Endothelial cell (in vitro differentiated cells): Measurements from ENCODE around the gene MIS12. TPM values are rescaled to one million over a fixed set of nuclear protein-coding genes. Genes with fewer than 3 reads are reported as not detected.

ENCODE experiments used
- DNase-seq: peaks from one replicate; pipeline ENCODE4 v3.0.0; 2021; ENCODE audit warnings: low spot score
- H3K27ac Mint-ChIP-seq: one replicate; pipeline ENCODE4 v1.8.0; 2021; ENCODE audit warnings: mixed read lengths, inconsistent platforms; ENCODE audit not compliant: unreplicated experiment
- H3K27me3 Mint-ChIP-seq: one replicate; pipeline ENCODE4 v1.8.0; 2021; ENCODE audit warnings: mild to moderate bottlenecking, moderate library complexity, mixed read lengths, inconsistent platforms; ENCODE audit not compliant: unreplicated experiment
- H3K36me3 Mint-ChIP-seq: one replicate; pipeline ENCODE4 v1.8.0; 2021; ENCODE audit warnings: mild to moderate bottlenecking, low read depth, mixed read lengths, inconsistent platforms; ENCODE audit not compliant: unreplicated experiment
- H3K4me1 Mint-ChIP-seq: one replicate; pipeline ENCODE4 v1.8.0; 2021; ENCODE audit warnings: mild to moderate bottlenecking, mixed read lengths, inconsistent platforms; ENCODE audit not compliant: unreplicated experiment
- H3K4me3 Mint-ChIP-seq: one replicate; pipeline ENCODE4 v1.8.0; 2021; ENCODE audit warnings: mild to moderate bottlenecking, mixed read lengths, inconsistent platforms; ENCODE audit not compliant: unreplicated experiment
- H3K9me3 Mint-ChIP-seq: one replicate; pipeline ENCODE4 v1.8.0; 2021; ENCODE audit warnings: mixed read lengths, inconsistent platforms; ENCODE audit not compliant: unreplicated experiment
- CTCF ChIP-seq: fragments of 200-600 bp; sonication (generic); IDR thresholded peaks from one replicate; pipeline ENCODE4 v1.5.0; 2021; ENCODE audit warnings: antibody characterized with exemption; ENCODE audit not compliant: unreplicated experiment
- total RNA-seq: library from RNA; stranded (reverse); fragmentation: NEBNext Ultra II Directional; extraction: Animal tissue kit (Norgen Biotek cat#: 25700); gene quantifications from one replicate; pipeline ENCODE4 v1.2.1, GENCODE V29; 2021; ENCODE audit not compliant: unreplicated experiment

The MIS12 gene
- total RNA-seq, 1 donor from 2014 or later = 17.2 TPM

- Mint-ChIP-seq H3K36me3 (peaks cover 12% of the 10 kb centered on the region), H3K27ac (no peak overlapping the region), H3K9me3 (no peaks in the 10 kb centered on the region), H3K4me1 (peaks cover 13% of the 10 kb centered on the region), H3K4me3 (no peak overlapping the region), H3K27me3 (peaks cover 10% of the 10 kb centered on the region)
- TF ChIP-seq CTCF = no peak
- DNase-seq = peak; percentile 28
Observed at GRCh38 chr17:5499476-5500231, 13.3 kb downstream of the MIS12 start.

GRCh38 chr17:5500247-5500588 is 13.9 kb downstream of the MIS12 start:
- peak overlapping the region; percentile 92 for H3K4me3 Mint-ChIP-seq
- peaks cover 10% of the 10 kb centered on the region for H3K27me3 Mint-ChIP-seq
- peaks cover 12% of the 10 kb centered on the region for H3K36me3 Mint-ChIP-seq
- H3K4me1 Mint-ChIP-seq = peaks cover 13% of the 10 kb centered on the region
- no peak overlapping the region for H3K27ac Mint-ChIP-seq
- no peak for TF ChIP-seq CTCF
- H3K9me3 Mint-ChIP-seq = no peaks in the 10 kb centered on the region
- DNase-seq = no peak

GRCh38 chr17:5500589-5501391 is 14.4 kb downstream of the MIS12 start:
- peak overlapping the region; percentile 92 for H3K4me3 Mint-ChIP-seq
- H3K27me3 Mint-ChIP-seq = peaks cover 10% of the 10 kb centered on the region
- H3K4me1 Mint-ChIP-seq = peaks cover 13% of the 10 kb centered on the region
- TF ChIP-seq CTCF = no peak
- DNase-seq = peak; percentile 93
- H3K27ac Mint-ChIP-seq = no peak overlapping the region
- H3K36me3 Mint-ChIP-seq = peaks cover 12% of the 10 kb centered on the region
- H3K9me3 Mint-ChIP-seq = no peaks in the 10 kb centered on the region

- no peak for DNase-seq
- H3K27me3 Mint-ChIP-seq = peaks cover 10% of the 10 kb centered on the region
- peak overlapping the region; percentile 68 for H3K4me3 Mint-ChIP-seq
- no peaks in the 10 kb centered on the region for H3K9me3 Mint-ChIP-seq
- TF ChIP-seq CTCF = no peak
- H3K36me3 Mint-ChIP-seq = peaks cover 12% of the 10 kb centered on the region
- H3K4me1 Mint-ChIP-seq = peaks cover 13% of the 10 kb centered on the region
- peak overlapping the region; percentile 15 for H3K27ac Mint-ChIP-seq
Observed at GRCh38 chr17:5501685-5502084, 15.3 kb downstream of the MIS12 start.

GRCh38 chr17:5502552-5502951 is 16.2 kb downstream of the MIS12 start:
- H3K4me3 Mint-ChIP-seq = peak overlapping the region; percentile 50
- no peak for TF ChIP-seq CTCF
- H3K27ac Mint-ChIP-seq = no peak overlapping the region
- H3K27me3 Mint-ChIP-seq = peaks cover 11% of the 10 kb centered on the region
- DNase-seq = no peak
- H3K36me3 Mint-ChIP-seq = peaks cover 12% of the 10 kb centered on the region
- no peaks in the 10 kb centered on the region for H3K9me3 Mint-ChIP-seq
- peaks cover 13% of the 10 kb centered on the region for H3K4me1 Mint-ChIP-seq
